Stomach (tissue), 9 donors: ENCODE results near the gene ESPL1. TPM values are rescaled to one million over a fixed set of nuclear protein-coding genes. Genes with fewer than 3 reads are reported as not detected.
A peak's percentile ranks its signal among the peaks of the same experiment; 100 is the strongest.

Experiments used
- DNase-seq, 2 donors: peaks; one replicate each; pipeline versions ENCODE4 v3.0.0 to v3.0.0-alpha.2; 2013 to 2019
- H3K27ac ChIP-seq, 5 donors: fragments of 200-600 bp in 4 of 5; sonication (generic) in 4 of 5; one replicate each; pipeline ENCODE4 v1.5.1; 2013 to 2019; ENCODE audit warnings: mild to moderate bottlenecking in 1 of 5, moderate library complexity in 1 of 5
- H3K27me3 ChIP-seq, 3 donors: fragments of 200-600 bp; sonication (generic); one replicate each; pipeline ENCODE4 v1.5.1; 2017 to 2019; ENCODE audit warnings: mixed run types in 1 of 3
- H3K36me3 ChIP-seq, 4 donors: fragments of 200-600 bp; sonication (generic); 1 replicate in 3 of 4; 2 replicates in 1 of 4; pipeline ENCODE4 v1.5.1; 2016 to 2019
- H3K4me1 ChIP-seq, 4 donors: fragments of 200-600 bp; sonication (generic); one replicate each; pipeline ENCODE4 v1.5.1; 2016 to 2019
- H3K4me3 ChIP-seq, 4 donors: fragments of 200-600 bp; sonication (generic) in 3 of 4; one replicate each; pipeline ENCODE4 v1.5.1; 2016 to 2019; ENCODE audit warnings: mild to moderate bottlenecking in 1 of 4
- H3K9me3 ChIP-seq, 4 donors: fragments of 200-600 bp; sonication (generic); one replicate each; pipeline ENCODE4 v1.5.1; 2016 to 2019
- EP300 ChIP-seq: sonication (generic); formaldehyde crosslinking; IDR thresholded peaks from one replicate; pipeline ENCODE4 v1.6.1; 2017; ENCODE audit warnings: antibody characterized with exemption
- POLR2A ChIP-seq, 4 donors: fragments of 450-650 bp; IDR thresholded peaks; one replicate each; pipeline ENCODE4 v1.6.1; 2016; ENCODE audit warnings: antibody characterized with exemption in 4 of 4, control low read depth in 2 of 4, mild to moderate bottlenecking in 1 of 4, moderate library complexity in 1 of 4
- POLR2AphosphoS5 ChIP-seq, 3 donors: sonication (generic); formaldehyde crosslinking; IDR thresholded peaks; one replicate each; pipeline ENCODE4 v1.6.1; 2016; ENCODE audit warnings: antibody characterized with exemption in 3 of 3
- WGBS, 5 donors: extraction: QIAGEN DNeasy Blood & Tissue Kit in 3 of 5; methylation state at CpG; one replicate each; pipeline versions ENCODE4 v1.1.5 to v1.1.7; 2013 to 2018; 5-methylcytosine and 5-hydroxymethylcytosine counted together
- intact Hi-C: fragments of 100-400 bp; cut with DNase I; formaldehyde crosslinking; loops from one replicate; pipeline ENCODE4 v1.15.1; 2023; ENCODE audit warnings: low total_unique reads
- polyA plus RNA-seq, 3 donors: library from polyadenylated mRNA; stranded (reverse); fragments of 200-250 nt; gene quantifications; one replicate each; pipeline ENCODE4 v1.2.3, GENCODE V29; 2013
- total RNA-seq, 5 donors: library from RNA; depleted of rRNA; stranded (reverse); fragments of >200 nt; gene quantifications; one replicate each; pipeline versions ENCODE4 v1.1.0 to v1.2.3, GENCODE V29; 2014 to 2016
- TF ChIP-seq, protein P1 (sequence below), 7 experiments: fragments of 450-650 bp in 4 of 7; fragments of 200-600 bp in 3 of 7; sonication (generic) in 3 of 7; IDR thresholded peaks; one replicate each; pipeline ENCODE4 v1.5.1; 2016 to 2019; ENCODE audit warnings: antibody characterized with exemption in 7 of 7, control low read depth in 2 of 7, mild to moderate bottlenecking in 1 of 7
- donor health status: healthy with polysubstance abuse.
- donor health status: Bipolar disorder and iron deficiency.
- donor health status: healthy.

Gene ESPL1
- total and polyA plus RNA-seq, 8 donors = 0.15 to 43.2 (median 5.3) TPM

DNA sequence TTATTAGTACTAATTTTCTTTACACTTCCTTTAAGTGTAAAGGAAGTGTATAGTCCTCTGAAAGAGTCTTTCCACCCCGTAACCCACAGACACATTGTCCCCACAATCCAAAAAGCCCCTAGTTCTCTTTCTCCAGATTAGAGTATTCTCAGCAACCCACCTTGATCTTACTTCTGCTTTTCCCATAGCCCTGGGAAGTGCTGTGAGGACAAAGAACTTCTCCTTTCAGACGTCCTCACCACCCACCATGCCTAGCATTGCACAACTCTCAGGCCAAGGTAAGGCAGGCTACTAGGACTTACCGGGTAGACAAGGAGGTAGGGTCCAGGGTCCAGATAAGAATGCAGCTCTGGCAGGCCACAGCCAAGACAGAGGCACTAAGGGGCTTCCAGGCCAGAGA, 45.9 kb downstream of the ESPL1 start:
- 49 to 62% (median 57%) methylated on average over 3 of the region's 3 CpGs for WGBS, 5 donors
- intact Hi-C loops = no loop called here
- Histone ChIP-seq H3K36me3 (peaks cover 32 to 95% (median 85%) of the 10 kb centered on the region in 4 donors), H3K27me3 (no peaks in the 10 kb centered on the region), H3K4me3 (no peak overlapping the region), H3K4me1 (peaks cover 0 to 6% (median 2%) of the 10 kb centered on the region in 4 donors), H3K9me3 (no peaks in the 10 kb centered on the region), H3K27ac (no peak overlapping the region)
- TF ChIP-seq EP300 = no peak
- no peak for TF ChIP-seq POLR2AphosphoS5 (IDR thresholded peaks at IDR 0.05)
- DNase-seq = no peak

GRCh38 chr12:53320352-53321195, 52.5 kb downstream of the ESPL1 start:
- TF ChIP-seq POLR2AphosphoS5 (IDR thresholded peaks at IDR 0.05) = no peak
- no peak for TF ChIP-seq EP300
- TF ChIP-seq, protein P1, sequence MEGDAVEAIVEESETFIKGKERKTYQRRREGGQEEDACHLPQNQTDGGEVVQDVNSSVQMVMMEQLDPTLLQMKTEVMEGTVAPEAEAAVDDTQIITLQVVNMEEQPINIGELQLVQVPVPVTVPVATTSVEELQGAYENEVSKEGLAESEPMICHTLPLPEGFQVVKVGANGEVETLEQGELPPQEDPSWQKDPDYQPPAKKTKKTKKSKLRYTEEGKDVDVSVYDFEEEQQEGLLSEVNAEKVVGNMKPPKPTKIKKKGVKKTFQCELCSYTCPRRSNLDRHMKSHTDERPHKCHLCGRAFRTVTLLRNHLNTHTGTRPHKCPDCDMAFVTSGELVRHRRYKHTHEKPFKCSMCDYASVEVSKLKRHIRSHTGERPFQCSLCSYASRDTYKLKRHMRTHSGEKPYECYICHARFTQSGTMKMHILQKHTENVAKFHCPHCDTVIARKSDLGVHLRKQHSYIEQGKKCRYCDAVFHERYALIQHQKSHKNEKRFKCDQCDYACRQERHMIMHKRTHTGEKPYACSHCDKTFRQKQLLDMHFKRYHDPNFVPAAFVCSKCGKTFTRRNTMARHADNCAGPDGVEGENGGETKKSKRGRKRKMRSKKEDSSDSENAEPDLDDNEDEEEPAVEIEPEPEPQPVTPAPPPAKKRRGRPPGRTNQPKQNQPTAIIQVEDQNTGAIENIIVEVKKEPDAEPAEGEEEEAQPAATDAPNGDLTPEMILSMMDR (IDR thresholded peaks at IDR 0.05) = no peak
- TF ChIP-seq POLR2A (IDR thresholded peaks at IDR 0.05) = no peak
- intact Hi-C loops = no loop called here
- Histone ChIP-seq H3K27ac (peak overlapping the region; percentile 86 to 98 (median 92)), H3K27me3 (peaks cover 0 to 3% (median 0%) of the 10 kb centered on the region in 3 donors), H3K4me1 (peaks cover 23 to 54% (median 48%) of the 10 kb centered on the region in 4 donors), H3K4me3 (peak overlapping the region; percentile 63 to 73 (median 68)), H3K36me3 (peaks cover 7 to 36% (median 35%) of the 10 kb centered on the region in 4 donors), H3K9me3 (no peaks in the 10 kb centered on the region)
- WGBS, 5 donors = 32 to 46% (median 37%) methylated on average over 10 of the region's 10 CpGs
- no peak for DNase-seq

DNA sequence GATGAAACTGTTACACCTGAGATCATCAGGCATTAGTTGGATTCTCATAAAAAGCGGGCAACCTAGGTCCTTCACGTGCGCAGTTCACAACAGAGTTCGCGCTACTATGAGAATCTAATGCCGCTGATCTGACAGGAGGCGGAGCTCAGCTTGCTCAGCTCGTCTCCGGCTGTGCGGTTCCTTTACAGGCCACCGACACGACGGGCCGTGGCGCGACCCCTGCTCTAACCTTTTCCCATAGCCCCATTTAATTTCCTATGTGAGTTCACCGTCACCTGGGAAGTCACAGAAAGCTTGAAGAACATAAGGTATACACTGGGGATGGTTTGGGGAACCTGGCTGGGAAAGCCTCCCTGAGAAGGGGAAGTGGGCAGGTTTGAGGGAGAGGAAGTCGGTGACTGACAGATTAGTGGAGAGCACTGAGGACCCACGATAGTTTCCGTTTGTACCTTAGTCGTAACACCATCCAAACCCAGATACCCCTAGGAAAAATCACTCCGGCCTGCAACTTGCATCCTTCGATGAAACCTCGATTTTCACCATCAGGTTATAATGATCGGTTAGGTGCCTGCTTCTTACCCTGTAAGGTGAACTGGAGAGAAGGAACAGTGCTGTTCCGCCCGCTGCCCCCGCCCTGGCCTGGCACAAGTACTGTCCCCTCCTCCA, 56.1 kb downstream of the ESPL1 start:
- H3K36me3 ChIP-seq = peaks cover 0 to 6% (median 2%) of the 10 kb centered on the region in 4 donors
- intact Hi-C loops = no loop called here
- no peaks in the 10 kb centered on the region for H3K9me3 ChIP-seq
- peak overlapping the region; percentile 52 to 70 (median 62) for H3K4me3 ChIP-seq
- H3K4me1 ChIP-seq = peaks cover 23 to 53% (median 52%) of the 10 kb centered on the region in 4 donors
- peak overlapping the region; percentile 81 to 94 (median 91) for H3K27ac ChIP-seq
- WGBS, 5 donors = 8 to 25% (median 12%) methylated on average over 25 to 28 of the region's 28 CpGs
- DNase-seq = peak; percentile 35 to 68
- H3K27me3 ChIP-seq = peaks cover 0 to 21% (median 0%) of the 10 kb centered on the region in 3 donors
- no peak for TF ChIP-seq POLR2AphosphoS5 (IDR thresholded peaks at IDR 0.05)
- TF ChIP-seq EP300 = no peak
- TF ChIP-seq, protein P1 (IDR thresholded peaks at IDR 0.05) = no peak
- TF ChIP-seq POLR2A (IDR thresholded peaks at IDR 0.05) = no peak

- H3K9me3 ChIP-seq = no peaks in the 10 kb centered on the region
- H3K36me3 ChIP-seq = no peaks in the 10 kb centered on the region
- intact Hi-C loops = no loop called here
- peak; percentile 45 to 78 (median 48) for TF ChIP-seq POLR2AphosphoS5 (IDR thresholded peaks at IDR 0.05)
- TF ChIP-seq POLR2A (IDR thresholded peaks at IDR 0.05) = no peak
- TF ChIP-seq, protein P1 (IDR thresholded peaks at IDR 0.05) = peak in 5 of 7 experiments; percentile 60 to 82 (median 76)
- H3K27me3 ChIP-seq = peaks cover 0 to 21% (median 0%) of the 10 kb centered on the region in 3 donors
- 0 to 1% (median 1%) methylated on average over 14 to 69 of the region's 69 CpGs for WGBS, 5 donors
- H3K4me1 ChIP-seq = peaks cover 23 to 51% (median 49%) of the 10 kb centered on the region in 4 donors
- peak overlapping the region; percentile 81 to 94 (median 91) for H3K27ac ChIP-seq
- peak overlapping the region; percentile 52 to 70 (median 62) for H3K4me3 ChIP-seq
- DNase-seq = peak; percentile 93 to 97
Observed at GRCh38 chr12:53324779-53325510, 56.8 kb downstream of the ESPL1 start.
